A549 (cell line): ENCODE results near the gene C2orf74. TPM values are rescaled to one million over a fixed set of nuclear protein-coding genes. Genes with fewer than 3 reads are reported as not detected.

Experiments used
- ATAC-seq, 2 experiments: fragments of 200-7000 bp in 1 of 2; fragments of >200 bp in 1 of 2; cut with Nextera tagmentation in 1 of 2; cut with Tn5 transposase in 1 of 2; 3 replicates each; pipeline versions ENCODE4 v1.8.0 to v1.9.1; 2018 to 2020; ENCODE audit warnings: mild to moderate bottlenecking in 1 of 2, moderate library complexity in 1 of 2
- CTCF ChIA-PET: fragments of 300-600 bp; sonication (Branson Sonifier 250); formaldehyde crosslinking; extraction: SDS; loops from one replicate; lab custom pipeline; 2021; ENCODE audit warnings: antibody characterized with exemption, inconsistent platforms; lab: Yijun Ruan, JAX
- POLR2A ChIA-PET: fragments of 350-600 bp; formaldehyde crosslinking; extraction: SDS; loops from one replicate; lab custom pipeline; 2021; ENCODE audit warnings: antibody characterized with exemption, inconsistent platforms; lab: Yijun Ruan, JAX
- DNase-seq, 2 experiments: peaks; one replicate each; pipeline versions ENCODE4 v3.0.0 to v3.0.0-alpha.2; 2011 to 2016; ENCODE audit warnings: low read depth in 1 of 2, low spot score in 1 of 2
- FAIRE-seq: peaks from 2 replicates; lab custom pipeline; 2011; peaks lifted over from hg19 to GRCh38; lab: Jason Lieb, UNC
- H3K27ac ChIP-seq, 2 experiments: fragments of >200 bp; sonication (Bioruptor Twin); formaldehyde crosslinking; 3 replicates each; pipeline ENCODE4 v1.5.1; 2016 to 2017
- H3K4me1 ChIP-seq: fragments of >200 bp; sonication (Bioruptor Twin); formaldehyde crosslinking; 3 replicates; pipeline ENCODE4 v1.6.1; 2016
- H3K4me2 ChIP-seq: fragments of >200 bp; sonication (Bioruptor Twin); formaldehyde crosslinking; 3 replicates; pipeline ENCODE4 v1.6.1; 2016
- H3K4me3 ChIP-seq: fragments of >200 bp; sonication (Bioruptor Twin); formaldehyde crosslinking; 3 replicates; pipeline ENCODE4 v1.5.1; 2016
- H3K9me3 ChIP-seq: fragments of >200 bp; sonication (Bioruptor Twin); formaldehyde crosslinking; 3 replicates; pipeline ENCODE4 v1.6.1; 2016
- BCL3 ChIP-seq: fragments of >200 bp; sonication (Bioruptor Twin); formaldehyde crosslinking; IDR thresholded peaks from 3 replicates; pipeline ENCODE4 v1.6.1; 2016
- CBX2 ChIP-seq: fragments of 200-600 bp; sonication (generic); IDR thresholded peaks from 2 replicates; pipeline ENCODE4 v1.6.1; 2016; ENCODE audit warnings: low read depth, mild to moderate bottlenecking, borderline replicate concordance
- CEBPB ChIP-seq, 2 experiments: fragments of >200 bp in 1 of 2; sonication (Bioruptor Twin) in 1 of 2; formaldehyde crosslinking in 1 of 2; IDR thresholded peaks; 2 replicates each; pipeline ENCODE4 v1.6.1; 2012 to 2016
- CHD2 ChIP-seq: fragments of 150-350 bp; IDR thresholded peaks from 2 replicates; pipeline ENCODE4 v1.6.1; 2014; ENCODE audit warnings: low read length; ENCODE audit not compliant: partially characterized antibody
- CHD4 ChIP-seq: fragments of 200-600 bp; sonication (generic); IDR thresholded peaks from 2 replicates; pipeline ENCODE4 v1.6.1; 2016; ENCODE audit warnings: antibody characterized with exemption, mild to moderate bottlenecking, borderline replicate concordance
- E2F6 ChIP-seq: IDR thresholded peaks from 2 replicates; pipeline ENCODE4 v1.6.1; 2012; ENCODE audit warnings: low read depth, borderline replicate concordance
- EHMT2 ChIP-seq: fragments of 200-600 bp; sonication (generic); IDR thresholded peaks from 2 replicates; pipeline ENCODE4 v1.6.1; 2016; ENCODE audit warnings: antibody characterized with exemption, low read depth, mild to moderate bottlenecking, moderate library complexity
- ELK1 ChIP-seq: fragments of 150-350 bp; IDR thresholded peaks from 2 replicates; pipeline ENCODE4 v1.6.1; 2014; ENCODE audit warnings: low read depth, mild to moderate bottlenecking, low read length
- EP300 ChIP-seq, 2 experiments: fragments of >200 bp; sonication (Bioruptor Twin); formaldehyde crosslinking; IDR thresholded peaks; 2 replicates in 1 of 2; 3 replicates in 1 of 2; pipeline ENCODE4 v1.6.1; 2016 to 2017
- ESRRA ChIP-seq: fragments of 150-350 bp; IDR thresholded peaks from 2 replicates; pipeline ENCODE4 v1.6.1; 2014; ENCODE audit warnings: mild to moderate bottlenecking, low read length, borderline replicate concordance
- FOSB ChIP-seq: fragments of 250-450 bp; sonication (Bioruptor Pico); IDR thresholded peaks from 2 replicates; pipeline ENCODE4 v1.5.0; 2020; ENCODE audit warnings: mild to moderate bottlenecking, moderate library complexity
- FOXS1 ChIP-seq: fragments of 250-450 bp; sonication (Bioruptor Pico); IDR thresholded peaks from 2 replicates; pipeline ENCODE4 v1.5.0; 2020; ENCODE audit warnings: mild to moderate bottlenecking, moderate library complexity
- HES2 ChIP-seq: fragments of >200 bp; sonication (Bioruptor Twin); formaldehyde crosslinking; IDR thresholded peaks from 2 replicates; pipeline ENCODE4 v1.6.1; 2016
- HEYL ChIP-seq: fragments of 250-450 bp; sonication (Bioruptor Pico); IDR thresholded peaks from 2 replicates; pipeline ENCODE4 v1.8.0; 2021; ENCODE audit warnings: mild to moderate bottlenecking, moderate library complexity
- HOXB5 ChIP-seq: fragments of 250-450 bp; sonication (Bioruptor Pico); IDR thresholded peaks from 2 replicates; pipeline ENCODE4 v1.5.0; 2020; ENCODE audit warnings: mild to moderate bottlenecking, moderate library complexity
- KDM1A ChIP-seq: fragments of 200-600 bp; sonication (generic); IDR thresholded peaks from 2 replicates; pipeline ENCODE4 v1.6.1; 2016; ENCODE audit warnings: low read depth, mild to moderate bottlenecking
- MAFK ChIP-seq: fragments of 450-650 bp; IDR thresholded peaks from 2 replicates; pipeline ENCODE4 v1.6.1; 2014; ENCODE audit not compliant: partially characterized antibody
- MAZ ChIP-seq: fragments of 150-350 bp; IDR thresholded peaks from 2 replicates; pipeline ENCODE4 v1.6.1; 2014; ENCODE audit warnings: antibody characterized with exemption, low read depth, low read length, borderline replicate concordance
- MYC ChIP-seq: IDR thresholded peaks from 2 replicates; pipeline ENCODE4 v1.6.1; 2012; ENCODE audit warnings: mild to moderate bottlenecking, inconsistent platforms, low read length, improper control_type of control experiment, borderline replicate concordance
- NFE2L2 ChIP-seq: fragments of 150-350 bp; conservative IDR thresholded peaks from 2 replicates; pipeline ENCODE4 v1.6.1; 2014; ENCODE audit warnings: low read length
- NR3C1 ChIP-seq: fragments of >200 bp; sonication (Bioruptor Twin); formaldehyde crosslinking; IDR thresholded peaks from 3 replicates; pipeline ENCODE4 v1.6.1; 2017
- PHF8 ChIP-seq: fragments of 200-600 bp; sonication (generic); IDR thresholded peaks from 2 replicates; pipeline ENCODE4 v1.6.1; 2016; ENCODE audit warnings: low read depth, mild to moderate bottlenecking, antibody characterized with exemption, moderate library complexity, borderline replicate concordance
- POLR2AphosphoS2 ChIP-seq: conservative IDR thresholded peaks from 2 replicates; pipeline ENCODE4 v1.6.1; 2012; ENCODE audit warnings: low read length, improper control_type of control experiment, inconsistent platforms
- RARB ChIP-seq: fragments of 250-450 bp; sonication (Bioruptor Pico); IDR thresholded peaks from 2 replicates; pipeline ENCODE4 v1.8.0; 2021; ENCODE audit warnings: mild to moderate bottlenecking, moderate library complexity
- RFX5 ChIP-seq: fragments of 450-650 bp; IDR thresholded peaks from 2 replicates; pipeline ENCODE4 v1.7.1; 2014; ENCODE audit warnings: antibody characterized with exemption, mild to moderate bottlenecking, moderate library complexity
- SREBF2 ChIP-seq: fragments of 450-650 bp; IDR thresholded peaks from 2 replicates; pipeline ENCODE4 v1.6.1; 2014; ENCODE audit warnings: mild to moderate bottlenecking, moderate library complexity
- TFCP2L1 ChIP-seq: fragments of 250-450 bp; sonication (Bioruptor Pico); IDR thresholded peaks from 2 replicates; pipeline ENCODE4 v1.5.0; 2021; ENCODE audit warnings: mild to moderate bottlenecking
- ZFP36 ChIP-seq: fragments of 450-650 bp; IDR thresholded peaks from 2 replicates; pipeline ENCODE4 v1.6.1; 2014; ENCODE audit warnings: borderline replicate concordance; ENCODE audit not compliant: partially characterized antibody
- ZSCAN20 ChIP-seq: fragments of 250-450 bp; sonication (Bioruptor Pico); IDR thresholded peaks from 2 replicates; pipeline ENCODE4 v1.8.0; 2022; ENCODE audit warnings: mild to moderate bottlenecking, moderate library complexity
- WGBS: methylation state at CpG from one replicate; pipeline ENCODE4 v1.1.6; 2017; ENCODE audit errors: missing lambda C conversion rate; 5-methylcytosine and 5-hydroxymethylcytosine counted together
- polyA plus RNA-seq, 4 experiments: library from polyadenylated mRNA; depleted of rRNA in 3 of 4; stranded (reverse); fragments of >200 nt; fragmentation: RNase III in 1 of 4; extraction: RNeasy Plus Mini Kit Qiagen cat#74134 plus additional on column Dnase treatment in 1 of 4; gene quantifications; 2 replicates in 3 of 4; 3 replicates in 1 of 4; pipeline ENCODE4 v1.2.3, GENCODE V29; 2011 to 2017
- TF ChIP-seq, protein P1 (sequence below): fragments of 250-450 bp; sonication (Bioruptor Pico); IDR thresholded peaks from 2 replicates; pipeline ENCODE4 v1.5.0; 2021; ENCODE audit warnings: mild to moderate bottlenecking, moderate library complexity, borderline replicate concordance
- TF ChIP-seq, protein P2 (sequence below): IDR thresholded peaks from 2 replicates; pipeline ENCODE4 v1.6.1; 2012

The C2orf74 gene
- polyA plus RNA-seq, 2 of the 4 experiments (the other 2 are of a cell fraction) = 41.8 to 47.8 TPM

- TF ChIP-seq EHMT2 = no peak
Observed at GRCh38 chr2:61196671-61197070, 34.7 kb downstream of the C2orf74 start (continued).

DNA sequence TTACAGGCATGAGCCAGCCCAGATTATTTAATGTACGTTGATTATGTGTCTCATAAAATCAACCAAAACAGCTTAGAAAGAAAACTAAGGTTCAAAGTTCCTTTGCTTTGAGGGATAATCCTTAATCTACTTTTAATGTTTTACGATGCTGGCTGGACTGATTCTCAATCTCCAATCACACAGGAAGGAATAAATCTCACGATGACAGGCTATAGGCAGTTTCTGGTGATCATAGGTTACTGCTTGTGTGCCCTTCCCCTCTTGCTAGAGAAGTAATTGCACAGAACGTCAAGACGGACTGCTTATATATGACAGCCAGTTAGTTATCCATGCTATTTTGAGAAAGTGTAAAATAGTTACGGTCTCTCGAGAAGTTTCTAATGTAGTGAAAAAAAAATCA, 43.1 kb downstream of the C2orf74 start:
- POLR2A ChIA-PET = no interaction called here
- CTCF ChIA-PET = interaction anchor here (0.9 kb wide), 1 partner anchor 13 kb away, joined by 3 read pairs; no protein-coding TSS in a partner anchor
- TF ChIP-seq PHF8 (no peak), HOXB5 (CRISPR knock-in tag) (no peak), ELK1 (no peak), FOSB (CRISPR knock-in tag) (no peak), CHD4 (no peak), FOXS1 (no peak), ESRRA (no peak), NR3C1 (no peak), MAZ (no peak), ZFP36 (no peak), CHD2 (no peak), CBX2 (no peak), TFCP2L1 (CRISPR knock-in tag) (no peak), BCL3 (no peak), HEYL (CRISPR knock-in tag) (no peak), POLR2AphosphoS2 (no peak)
- TF ChIP-seq, protein P1, sequence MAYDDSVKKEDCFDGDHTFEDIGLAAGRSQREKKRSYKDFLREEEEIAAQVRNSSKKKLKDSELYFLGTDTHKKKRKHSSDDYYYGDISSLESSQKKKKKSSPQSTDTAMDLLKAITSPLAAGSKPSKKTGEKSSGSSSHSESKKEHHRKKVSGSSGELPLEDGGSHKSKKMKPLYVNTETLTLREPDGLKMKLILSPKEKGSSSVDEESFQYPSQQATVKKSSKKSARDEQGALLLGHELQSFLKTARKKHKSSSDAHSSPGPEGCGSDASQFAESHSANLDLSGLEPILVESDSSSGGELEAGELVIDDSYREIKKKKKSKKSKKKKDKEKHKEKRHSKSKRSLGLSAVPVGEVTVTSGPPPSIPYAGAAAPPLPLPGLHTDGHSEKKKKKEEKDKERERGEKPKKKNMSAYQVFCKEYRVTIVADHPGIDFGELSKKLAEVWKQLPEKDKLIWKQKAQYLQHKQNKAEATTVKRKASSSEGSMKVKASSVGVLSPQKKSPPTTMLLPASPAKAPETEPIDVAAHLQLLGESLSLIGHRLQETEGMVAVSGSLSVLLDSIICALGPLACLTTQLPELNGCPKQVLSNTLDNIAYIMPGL (CRISPR knock-in tag) = no peak
- WGBS = 90% methylated on average over 7 of the region's 7 CpGs
- FAIRE-seq (no peak), DNase-seq (no peak), ATAC-seq (no peak)
- peaks cover 10% of the 10 kb centered on the region for H3K4me1 ChIP-seq
- H3K9me3 ChIP-seq = no peaks in the 10 kb centered on the region
- no peak overlapping the region for H3K27ac ChIP-seq
- H3K4me2 ChIP-seq = no peak overlapping the region
- no peak overlapping the region for H3K4me3 ChIP-seq

- ATAC-seq (peak; percentile 90 to 98), DNase-seq (peak; percentile 25 to 61), FAIRE-seq (peak; percentile 68)
- 59% methylated on average over 5 of the region's 5 CpGs for WGBS
- Histone ChIP-seq H3K4me1 (peaks cover 24% of the 10 kb centered on the region), H3K4me3 (no peak overlapping the region), H3K9me3 (no peaks in the 10 kb centered on the region), H3K27ac (peak overlapping the region; percentile 52 to 72), H3K4me2 (peak overlapping the region; percentile 50)
- ChIA-PET POLR2A (interaction anchor here (1.1 to 1.8 kb wide), 2 partner anchors 9 to 33 kb away, joined by 3 to 6 read pairs; no protein-coding TSS in a partner anchor), CTCF (interaction anchor here (1.0 to 1.8 kb wide), 3 partner anchors 18 to 216 kb away, joined by 3 to 5 read pairs (median 3); no protein-coding TSS in a partner anchor)
- no peak for TF ChIP-seq MAFK
- TF ChIP-seq, protein P2, sequence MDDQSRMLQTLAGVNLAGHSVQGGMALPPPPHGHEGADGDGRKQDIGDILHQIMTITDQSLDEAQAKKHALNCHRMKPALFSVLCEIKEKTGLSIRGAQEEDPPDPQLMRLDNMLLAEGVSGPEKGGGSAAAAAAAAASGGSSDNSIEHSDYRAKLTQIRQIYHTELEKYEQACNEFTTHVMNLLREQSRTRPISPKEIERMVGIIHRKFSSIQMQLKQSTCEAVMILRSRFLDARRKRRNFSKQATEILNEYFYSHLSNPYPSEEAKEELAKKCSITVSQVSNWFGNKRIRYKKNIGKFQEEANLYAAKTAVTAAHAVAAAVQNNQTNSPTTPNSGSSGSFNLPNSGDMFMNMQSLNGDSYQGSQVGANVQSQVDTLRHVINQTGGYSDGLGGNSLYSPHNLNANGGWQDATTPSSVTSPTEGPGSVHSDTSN = no peak
- no peak for TF ChIP-seq E2F6
- no peak for TF ChIP-seq ESRRA
- no peak for TF ChIP-seq NFE2L2
- peak; percentile 81 for TF ChIP-seq HES2
- no peak for TF ChIP-seq SREBF2
- no peak for TF ChIP-seq EHMT2
- TF ChIP-seq EP300 (IDR thresholded peaks at IDR 0.05) = no peak
- no peak for TF ChIP-seq RFX5
- TF ChIP-seq ZSCAN20 (CRISPR knock-in tag) = no peak
- no peak for TF ChIP-seq KDM1A
- TF ChIP-seq RARB = no peak
- no peak for TF ChIP-seq MYC
- TF ChIP-seq CEBPB (IDR thresholded peaks at IDR 0.05) = peak; percentile 96 to 98
- no peak for TF ChIP-seq FOSB (CRISPR knock-in tag)
Observed at GRCh38 chr2:61210332-61210981, 48.5 kb downstream of the C2orf74 start.
